Measurements from ENCODE around the gene PPP6R1. TPM values are rescaled to one million over a fixed set of nuclear protein-coding genes. Genes with fewer than 3 reads are reported as not detected.
"Not testable (repeated sequence)": the region's sequence is repeated elsewhere in the genome, so short reads cannot be mapped to it uniquely, and the experiment has no call there.

Gene PPP6R1
- total RNA-seq, 4 donors from 2014 or later, result 5.6 to 70.4 (median 16.3) TPM

GRCh38 chr19:55227241-55228014, 31.4 kb downstream of the PPP6R1 start:
- Histone ChIP-seq H3K4me1 (no peaks in the 10 kb centered on the region), H3K36me3 (no peaks in the 10 kb centered on the region), H3K4me3 (no peak overlapping the region), H3K27ac (no peak overlapping the region), H3K9me3 (no peaks in the 10 kb centered on the region), H3K27me3 (no peaks in the 10 kb centered on the region)
- intact Hi-C loops (cut with DNase I; ENCODE audit: low total_unique reads), result no loop called here
- no peak for DNase-seq
- TF ChIP-seq POLR2A (IDR thresholded peaks at IDR 0.05), result no peak
- TF ChIP-seq CTCF (IDR thresholded peaks at IDR 0.05), result no peak

- Histone ChIP-seq H3K9me3 (no peaks in the 10 kb centered on the region), H3K4me1 (no peaks in the 10 kb centered on the region), H3K27ac (no peak overlapping the region), H3K27me3 (no peaks in the 10 kb centered on the region), H3K4me3 (no peak overlapping the region), H3K36me3 (no peaks in the 10 kb centered on the region)
- intact Hi-C loops (cut with DNase I; ENCODE audit: low total_unique reads), result no loop called here
- DNase-seq, result no peak
- no peak for TF ChIP-seq POLR2A (IDR thresholded peaks at IDR 0.05)
- no peak for TF ChIP-seq CTCF (IDR thresholded peaks at IDR 0.05)
Measured at GRCh38 chr19:55226788-55227187, 32.0 kb downstream of the PPP6R1 start.

GRCh38 chr19:55226273-55226672, 32.5 kb downstream of the PPP6R1 start:
- TF ChIP-seq POLR2A (IDR thresholded peaks at IDR 0.05) (no peak), CTCF (IDR thresholded peaks at IDR 0.05) (no peak)
- H3K27me3 ChIP-seq, result no peaks in the 10 kb centered on the region
- H3K4me1 ChIP-seq, result no peaks in the 10 kb centered on the region
- H3K36me3 ChIP-seq, result no peaks in the 10 kb centered on the region
- H3K9me3 ChIP-seq, result no peaks in the 10 kb centered on the region
- H3K27ac ChIP-seq, result no peak overlapping the region
- intact Hi-C loops (cut with DNase I; ENCODE audit: low total_unique reads), result no loop called here
- no peak for DNase-seq
- no peak overlapping the region for H3K4me3 ChIP-seq

- intact Hi-C loops (cut with DNase I; ENCODE audit: low total_unique reads), result no loop called here
- Histone ChIP-seq H3K27ac (no peak overlapping the region), H3K9me3 (no peaks in the 10 kb centered on the region), H3K4me3 (no peak overlapping the region), H3K36me3 (no peaks in the 10 kb centered on the region), H3K4me1 (no peaks in the 10 kb centered on the region), H3K27me3 (no peaks in the 10 kb centered on the region)
- DNase-seq, result no peak
- no peak for TF ChIP-seq CTCF (IDR thresholded peaks at IDR 0.05)
- TF ChIP-seq POLR2A (IDR thresholded peaks at IDR 0.05), result no peak
Measured at GRCh38 chr19:55225415-55225958, 33.3 kb downstream of the PPP6R1 start.

- H3K36me3 ChIP-seq; intact Hi-C loops (cut with DNase I; ENCODE audit: low total_unique reads); H3K4me1 ChIP-seq; H3K27me3 ChIP-seq; H3K9me3 ChIP-seq; H3K27ac ChIP-seq; DNase-seq; H3K4me3 ChIP-seq: not testable (repeated sequence)
Measured at GRCh38 chr19:55224679-55225414, 34.0 kb downstream of the PPP6R1 start.

Data from uterus (tissue), 4 donors.